IMR-90 (cell line): ENCODE results near the gene PCDHGA10. TPM values are rescaled to one million over a fixed set of nuclear protein-coding genes. Genes with fewer than 3 reads are reported as not detected.

ENCODE experiments used
- ATAC-seq: fragments of 200-7000 bp; cut with Tn5 transposase; 2 replicates; pipeline ENCODE4 v1.9.1; 2020; ENCODE audit warnings: low read depth, mild to moderate bottlenecking, moderate library complexity
- BruUV-seq: library from RNA; stranded (reverse); fragments of 400-500 nt; replicated peaks from 2 replicates; lab custom pipeline; 2021; lab: Mats Ljungman, UMichigan
- CTCF ChIA-PET: fragments of 300-600 bp; formaldehyde crosslinking; extraction: SDS; loops from one replicate; lab custom pipeline; 2021; ENCODE audit warnings: antibody characterized with exemption; lab: Yijun Ruan, JAX
- POLR2A ChIA-PET: fragments of 300-600 bp; sonication (Branson Sonifier 250); formaldehyde crosslinking; loops from one replicate; lab custom pipeline; 2022; ENCODE audit warnings: antibody characterized with exemption; ENCODE audit not compliant: unreplicated experiment; lab: Charles Lee
- DNase-seq: peaks from one replicate; pipeline ENCODE4 v3.0.0; 2013
- H2AFZ ChIP-seq: replicated peaks from 2 replicates; pipeline ENCODE3; 2013; ENCODE audit warnings: low read length, mild to moderate bottlenecking; ENCODE audit not compliant: poor library complexity
- H2AK5ac ChIP-seq: 2 replicates; pipeline ENCODE4 v1.6.1; 2013; ENCODE audit warnings: low read depth, low read length, inconsistent platforms
- H2AK9ac ChIP-seq: replicated peaks from 2 replicates; pipeline ENCODE3; 2013; ENCODE audit warnings: mild to moderate bottlenecking, low read depth, low read length, moderate library complexity; ENCODE audit not compliant: poor library complexity
- H2BK120ac ChIP-seq: 2 replicates; pipeline ENCODE4 v1.6.1; 2013; ENCODE audit warnings: low read depth, low read length, inconsistent platforms
- H2BK15ac ChIP-seq: 3 replicates; pipeline ENCODE4 v1.6.1; 2013; ENCODE audit warnings: low read depth, low read length, inconsistent platforms
- H2BK20ac ChIP-seq: 2 replicates; pipeline ENCODE4 v1.6.1; 2013; ENCODE audit warnings: low read depth, mild to moderate bottlenecking, inconsistent platforms, low read length, moderate library complexity
- H2BK5ac ChIP-seq: 2 replicates; pipeline ENCODE4 v1.6.1; 2013; ENCODE audit warnings: mild to moderate bottlenecking, low read depth, low read length, inconsistent platforms; ENCODE audit not compliant: poor library complexity, severe bottlenecking
- H3K14ac ChIP-seq: replicated peaks from 2 replicates; pipeline ENCODE4 v1.6.1; 2013; ENCODE audit warnings: low read depth, low read length, inconsistent platforms
- H3K18ac ChIP-seq: 2 replicates; pipeline ENCODE4 v1.6.1; 2013; ENCODE audit warnings: low read depth, low read length, control low read depth
- H3K23ac ChIP-seq: 2 replicates; pipeline ENCODE4 v1.6.1; 2013; ENCODE audit warnings: low read depth, low read length, inconsistent platforms
- H3K27ac ChIP-seq: 2 replicates; pipeline ENCODE4 v1.5.1; 2013; ENCODE audit warnings: mild to moderate bottlenecking, control low read depth, low read length; ENCODE audit not compliant: insufficient read depth
- H3K27me3 ChIP-seq: 2 replicates; pipeline ENCODE4 v1.6.1; 2013; ENCODE audit warnings: low read length; ENCODE audit not compliant: control insufficient read depth, insufficient read depth
- H3K36me3 ChIP-seq: 2 replicates; pipeline ENCODE4 v1.6.1; 2013; ENCODE audit warnings: low read length, mixed read lengths; ENCODE audit not compliant: control insufficient read depth, insufficient read depth
- H3K4ac ChIP-seq: 2 replicates; pipeline ENCODE4 v1.6.1; 2013; ENCODE audit warnings: low read depth, low read length, inconsistent platforms
- H3K4me1 ChIP-seq: 2 replicates; pipeline ENCODE4 v1.6.1; 2013; ENCODE audit warnings: low read length, mixed read lengths; ENCODE audit not compliant: control insufficient read depth, insufficient read depth
- H3K4me2 ChIP-seq: 2 replicates; pipeline ENCODE4 v1.6.1; 2013; ENCODE audit warnings: low read depth, mild to moderate bottlenecking, control low read depth, low read length, moderate library complexity
- H3K4me3 ChIP-seq: 2 replicates; pipeline ENCODE4 v1.5.1; 2013; ENCODE audit warnings: low read depth, mild to moderate bottlenecking, control low read depth, low read length, moderate library complexity; ENCODE audit not compliant: insufficient read depth
- H3K56ac ChIP-seq: 2 replicates; pipeline ENCODE4 v1.6.1; 2013; ENCODE audit warnings: low read length, inconsistent platforms; ENCODE audit not compliant: insufficient read depth; ENCODE audit errors: extremely low read depth
- H3K79me1 ChIP-seq, 2 experiments: 2 replicates each; pipeline ENCODE4 v1.6.1; 2013; ENCODE audit warnings: low read length in 2 of 2, inconsistent platforms in 1 of 2, low read depth in 1 of 2
- H3K9ac ChIP-seq: 2 replicates; pipeline ENCODE4 v1.6.1; 2013; ENCODE audit warnings: low read depth, low read length, control low read depth
- H3K9me1 ChIP-seq: 2 replicates; pipeline ENCODE4 v1.6.1; 2013; ENCODE audit warnings: low read length, inconsistent platforms; ENCODE audit not compliant: insufficient read depth
- H3K9me3 ChIP-seq: 2 replicates; pipeline ENCODE4 v1.6.1; 2013; ENCODE audit warnings: low read length; ENCODE audit not compliant: control insufficient read depth, insufficient read depth
- H4K20me1 ChIP-seq: 2 replicates; pipeline ENCODE4 v1.6.1; 2013; ENCODE audit warnings: low read length, inconsistent platforms; ENCODE audit not compliant: insufficient read depth
- H4K5ac ChIP-seq: 2 replicates; pipeline ENCODE4 v1.6.1; 2013; ENCODE audit warnings: mild to moderate bottlenecking, low read depth, low read length, control low read depth
- H4K8ac ChIP-seq, 2 experiments: 2 replicates each; pipeline ENCODE4 v1.6.1; 2013; ENCODE audit warnings: low read depth in 2 of 2, low read length in 2 of 2, control low read depth in 1 of 2, inconsistent platforms in 1 of 2
- H4K91ac ChIP-seq: 2 replicates; pipeline ENCODE4 v1.6.1; 2013; ENCODE audit warnings: low read depth, low read length, inconsistent platforms; ENCODE audit not compliant: insufficient read depth
- BHLHE40 ChIP-seq: fragments of 150-350 bp; IDR thresholded peaks from 2 replicates; pipeline ENCODE4 v1.6.1; 2016; ENCODE audit warnings: mild to moderate bottlenecking, low read depth, low read length
- ELK1 ChIP-seq: fragments of 150-350 bp; IDR thresholded peaks from 2 replicates; pipeline ENCODE4 v1.6.1; 2016; ENCODE audit warnings: low read depth, mild to moderate bottlenecking, low read length, moderate library complexity, borderline replicate concordance
- FOS ChIP-seq: fragments of 150-350 bp; IDR thresholded peaks from 2 replicates; pipeline ENCODE4 v1.6.1; 2016; ENCODE audit warnings: low read depth, low read length
- MAFK ChIP-seq: IDR thresholded peaks from 2 replicates; pipeline ENCODE4 v1.6.1; 2012; ENCODE audit warnings: low read depth, low read length, improper control_type of control experiment
- MXI1 ChIP-seq: IDR thresholded peaks from 2 replicates; pipeline ENCODE4 v1.6.1; 2012; ENCODE audit warnings: low read depth, mild to moderate bottlenecking, low read length, moderate library complexity, borderline replicate concordance
- RFX5 ChIP-seq: IDR thresholded peaks from 2 replicates; pipeline ENCODE4 v1.8.0; 2012; ENCODE audit warnings: low read depth, mild to moderate bottlenecking, low read length, moderate library complexity
- WGBS, 2 experiments: methylation state at CpG; one replicate each; pipeline versions ENCODE4 v1.1.5 to v1.1.7; 2013; ENCODE audit warnings: missing lambda C conversion rate in 2 of 2; ENCODE audit not compliant: insufficient read length in 1 of 2; ENCODE audit errors: extremely low coverage in 2 of 2; 5-methylcytosine and 5-hydroxymethylcytosine counted together
- dilution Hi-C: fragments of 300-500 bp; cut with HindIII; formaldehyde crosslinking; loops from one replicate; pipeline ENCODE4 v1.14.3; 2018; ENCODE audit warnings: low sequenced_read_pairs; ENCODE audit not compliant: unreplicated experiment
- in situ Hi-C: fragments of 300-500 bp; cut with MboI; formaldehyde crosslinking; loops from 3 replicates; pipeline ENCODE4 v1.14.3; 2019; ENCODE audit warnings: low sequenced_read_pairs, inconsistent platforms, mixed read lengths
- intact Hi-C: fragments of 100-400 bp; cut with micrococcal nuclease; formaldehyde crosslinking; loops from 2 replicates; pipeline ENCODE4 v1.10.0; 2022
- polyA plus RNA-seq, 3 experiments: library from polyadenylated mRNA; depleted of rRNA; stranded (reverse); fragments of >200 nt; gene quantifications; 2 replicates each; pipeline ENCODE4 v1.2.3, GENCODE V29; 2012; ENCODE audit warnings: low replicate concordance in 1 of 3
- total RNA-seq: library from RNA; depleted of rRNA; stranded (reverse); fragments of >200 nt; gene quantifications from 2 replicates; pipeline ENCODE4 v1.2.3, GENCODE V29; 2012
- TF ChIP-seq, protein P1 (sequence below): fragments of 150-350 bp; IDR thresholded peaks from 2 replicates; pipeline ENCODE4 v1.6.1; 2017; ENCODE audit warnings: mild to moderate bottlenecking, antibody characterized with exemption, low read length, low read depth
- TF ChIP-seq, protein P2 (sequence below): conservative IDR thresholded peaks from 2 replicates; pipeline ENCODE4 v1.5.1; 2012; ENCODE audit warnings: mild to moderate bottlenecking, low read depth, low read length, improper control_type of control experiment

Gene PCDHGA10
- total and polyA plus RNA-seq, 2 of the 4 experiments (the other 2 are of a cell fraction) = 3.4 to 6.6 TPM

- DNase-seq (peak; percentile 73), ATAC-seq (peak; percentile 48)
- Histone ChIP-seq H3K27ac (no peak overlapping the region), H2AFZ (no peak overlapping the region), H3K18ac (no peak overlapping the region; the same call in 1 of the 2 replicates), H4K8ac (no peak overlapping the region), H4K5ac (no peak overlapping the region), H2AK9ac (no peak overlapping the region), H2BK120ac (no peak overlapping the region), H3K56ac (no peak overlapping the region), H3K9me1 (no peaks in the 10 kb centered on the region), H3K4me3 (no peak overlapping the region), H3K4me2 (peak overlapping the region; percentile 19; the same call in 1 of the 2 replicates), H2BK20ac (no peak overlapping the region), H3K4me1 (peaks cover 2% of the 10 kb centered on the region; the same call in 1 of the 2 replicates), H2BK15ac (no peak overlapping the region), H4K20me1 (no peaks in the 10 kb centered on the region), H2AK5ac (no peak overlapping the region), H3K79me1 (peaks cover 18 to 24% of the 10 kb centered on the region in 2 experiments; a peak in 3 of 4 replicates), H3K14ac (no peak overlapping the region), H3K9ac (no peak overlapping the region), H3K9me3 (peaks cover 22% of the 10 kb centered on the region; the same call in 1 of the 2 replicates), H3K23ac (no peak overlapping the region), H2BK5ac (peak overlapping the region; percentile 72), H3K36me3 (peaks cover 7% of the 10 kb centered on the region; the same call in 1 of the 2 replicates), H3K27me3 (no peaks in the 10 kb centered on the region), H3K4ac (no peak overlapping the region), H4K91ac (no peak overlapping the region)
- dilution Hi-C loops (no loop called here), intact Hi-C loops (loop anchor here (5.0 kb wide), 1 partner anchor 43 kb away; the partner anchor contains the start of gene PCDHGC3), in situ Hi-C loops (no loop called here)
- 60% methylated on average over 1 of the region's 2 CpGs; no CpG with 5 or more reads in 1 of the 2 experiments for WGBS, 2 experiments
- TF ChIP-seq MAFK (no peak), FOS (no peak), ELK1 (no peak), BHLHE40 (no peak), RFX5 (no peak), MXI1 (no peak)
- TF ChIP-seq, protein P1, sequence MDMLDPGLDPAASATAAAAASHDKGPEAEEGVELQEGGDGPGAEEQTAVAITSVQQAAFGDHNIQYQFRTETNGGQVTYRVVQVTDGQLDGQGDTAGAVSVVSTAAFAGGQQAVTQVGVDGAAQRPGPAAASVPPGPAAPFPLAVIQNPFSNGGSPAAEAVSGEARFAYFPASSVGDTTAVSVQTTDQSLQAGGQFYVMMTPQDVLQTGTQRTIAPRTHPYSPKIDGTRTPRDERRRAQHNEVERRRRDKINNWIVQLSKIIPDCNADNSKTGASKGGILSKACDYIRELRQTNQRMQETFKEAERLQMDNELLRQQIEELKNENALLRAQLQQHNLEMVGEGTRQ = no peak
- TF ChIP-seq, protein P2, sequence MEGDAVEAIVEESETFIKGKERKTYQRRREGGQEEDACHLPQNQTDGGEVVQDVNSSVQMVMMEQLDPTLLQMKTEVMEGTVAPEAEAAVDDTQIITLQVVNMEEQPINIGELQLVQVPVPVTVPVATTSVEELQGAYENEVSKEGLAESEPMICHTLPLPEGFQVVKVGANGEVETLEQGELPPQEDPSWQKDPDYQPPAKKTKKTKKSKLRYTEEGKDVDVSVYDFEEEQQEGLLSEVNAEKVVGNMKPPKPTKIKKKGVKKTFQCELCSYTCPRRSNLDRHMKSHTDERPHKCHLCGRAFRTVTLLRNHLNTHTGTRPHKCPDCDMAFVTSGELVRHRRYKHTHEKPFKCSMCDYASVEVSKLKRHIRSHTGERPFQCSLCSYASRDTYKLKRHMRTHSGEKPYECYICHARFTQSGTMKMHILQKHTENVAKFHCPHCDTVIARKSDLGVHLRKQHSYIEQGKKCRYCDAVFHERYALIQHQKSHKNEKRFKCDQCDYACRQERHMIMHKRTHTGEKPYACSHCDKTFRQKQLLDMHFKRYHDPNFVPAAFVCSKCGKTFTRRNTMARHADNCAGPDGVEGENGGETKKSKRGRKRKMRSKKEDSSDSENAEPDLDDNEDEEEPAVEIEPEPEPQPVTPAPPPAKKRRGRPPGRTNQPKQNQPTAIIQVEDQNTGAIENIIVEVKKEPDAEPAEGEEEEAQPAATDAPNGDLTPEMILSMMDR = no peak
- BruUV-seq = no TSS peak
- POLR2A ChIA-PET = no interaction called here
- CTCF ChIA-PET = no interaction called here
Observed at GRCh38 chr5:141434006-141434405, 21.2 kb downstream of the PCDHGA10 start.
